ENCODE data around the gene GPR52. TPM values are rescaled to one million over a fixed set of nuclear protein-coding genes. Genes with fewer than 3 reads are reported as not detected.

Gene GPR52
- total and polyA plus RNA-seq, 7 donors = 0.28 to 2.5 (median 1.5) TPM; not detected in 2

DNA sequence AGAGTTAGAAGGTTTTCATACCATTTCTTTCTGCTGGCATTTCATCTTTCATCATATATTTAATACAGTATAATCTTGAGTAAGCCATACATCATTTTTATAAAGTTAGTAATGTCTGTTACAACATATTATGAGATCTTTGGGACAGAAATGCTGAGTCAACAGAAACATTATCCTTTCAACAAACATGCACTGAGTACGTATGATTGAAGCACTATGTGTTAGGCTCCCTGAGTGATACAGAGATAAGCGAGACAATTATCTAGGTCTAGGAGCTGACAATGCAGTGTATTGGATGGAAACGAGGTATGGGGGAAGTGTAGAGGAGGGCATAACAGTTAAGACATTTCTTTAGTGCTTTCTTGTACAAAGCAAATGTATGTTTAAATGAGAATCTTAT is 19.7 kb upstream of the GPR52 start:
- WGBS, 2 donors = 78 to 87% methylated on average over 3 of the region's 3 CpGs
- TF ChIP-seq POLR2A (IDR thresholded peaks at IDR 0.05) (no peak), EP300 (IDR thresholded peaks at IDR 0.05) (no peak), POLR2AphosphoS5 (IDR thresholded peaks at IDR 0.05) (no peak)
- TF ChIP-seq, protein P1, sequence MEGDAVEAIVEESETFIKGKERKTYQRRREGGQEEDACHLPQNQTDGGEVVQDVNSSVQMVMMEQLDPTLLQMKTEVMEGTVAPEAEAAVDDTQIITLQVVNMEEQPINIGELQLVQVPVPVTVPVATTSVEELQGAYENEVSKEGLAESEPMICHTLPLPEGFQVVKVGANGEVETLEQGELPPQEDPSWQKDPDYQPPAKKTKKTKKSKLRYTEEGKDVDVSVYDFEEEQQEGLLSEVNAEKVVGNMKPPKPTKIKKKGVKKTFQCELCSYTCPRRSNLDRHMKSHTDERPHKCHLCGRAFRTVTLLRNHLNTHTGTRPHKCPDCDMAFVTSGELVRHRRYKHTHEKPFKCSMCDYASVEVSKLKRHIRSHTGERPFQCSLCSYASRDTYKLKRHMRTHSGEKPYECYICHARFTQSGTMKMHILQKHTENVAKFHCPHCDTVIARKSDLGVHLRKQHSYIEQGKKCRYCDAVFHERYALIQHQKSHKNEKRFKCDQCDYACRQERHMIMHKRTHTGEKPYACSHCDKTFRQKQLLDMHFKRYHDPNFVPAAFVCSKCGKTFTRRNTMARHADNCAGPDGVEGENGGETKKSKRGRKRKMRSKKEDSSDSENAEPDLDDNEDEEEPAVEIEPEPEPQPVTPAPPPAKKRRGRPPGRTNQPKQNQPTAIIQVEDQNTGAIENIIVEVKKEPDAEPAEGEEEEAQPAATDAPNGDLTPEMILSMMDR (IDR thresholded peaks at IDR 0.05) = no peak
- no peaks in the 10 kb centered on the region for H3K36me3 ChIP-seq
- no peaks in the 10 kb centered on the region for H3K9me3 ChIP-seq
- H3K4me3 ChIP-seq = no peak overlapping the region
- H3K27me3 ChIP-seq = no peaks in the 10 kb centered on the region
- no peaks in the 10 kb centered on the region for H3K4me1 ChIP-seq
- H3K27ac ChIP-seq = no peak overlapping the region
- DNase-seq = no peak
- intact Hi-C loops (cut with DNase I) = no loop called here

GRCh38 chr1:174428739-174429138 is 19.0 kb upstream of the GPR52 start:
- no peak for DNase-seq
- intact Hi-C loops (cut with DNase I) = no loop called here
- Histone ChIP-seq H3K36me3 (no peaks in the 10 kb centered on the region), H3K27ac (no peak overlapping the region), H3K27me3 (no peaks in the 10 kb centered on the region), H3K4me1 (no peaks in the 10 kb centered on the region), H3K9me3 (no peaks in the 10 kb centered on the region), H3K4me3 (no peak overlapping the region)
- TF ChIP-seq EP300 (IDR thresholded peaks at IDR 0.05) = no peak
- TF ChIP-seq, protein P1 (IDR thresholded peaks at IDR 0.05) = no peak
- TF ChIP-seq POLR2A (IDR thresholded peaks at IDR 0.05) = no peak
- TF ChIP-seq POLR2AphosphoS5 (IDR thresholded peaks at IDR 0.05) = no peak

DNA sequence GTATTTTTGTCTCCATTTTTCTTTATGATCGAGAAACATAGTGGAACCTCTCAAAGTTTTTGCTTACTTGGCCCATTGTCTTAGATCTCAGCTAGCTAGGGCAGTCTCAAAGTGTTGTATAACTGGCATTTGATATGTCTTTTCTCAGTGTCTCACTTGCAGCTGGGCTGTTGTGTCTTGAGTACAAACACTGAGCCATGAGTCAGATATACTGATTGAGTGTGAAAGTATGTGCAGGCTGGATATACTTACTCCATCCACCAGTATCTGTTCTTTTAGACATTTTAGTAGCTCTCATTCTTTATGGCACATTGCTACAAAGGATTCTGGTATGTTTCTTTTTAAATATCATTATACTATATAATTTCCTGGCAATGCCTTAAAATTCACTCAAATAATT is 14.3 kb upstream of the GPR52 start:
- Histone ChIP-seq H3K4me3 (no peak overlapping the region), H3K27ac (no peak overlapping the region), H3K36me3 (no peaks in the 10 kb centered on the region), H3K4me1 (no peaks in the 10 kb centered on the region), H3K9me3 (no peaks in the 10 kb centered on the region), H3K27me3 (no peaks in the 10 kb centered on the region)
- WGBS, 2 donors = 96% methylated on average over 1 of the region's 1 CpG
- no peak for DNase-seq
- TF ChIP-seq POLR2AphosphoS5 (IDR thresholded peaks at IDR 0.05) = no peak
- TF ChIP-seq POLR2A (IDR thresholded peaks at IDR 0.05) = no peak
- TF ChIP-seq, protein P1 (IDR thresholded peaks at IDR 0.05) = no peak
- no peak for TF ChIP-seq EP300 (IDR thresholded peaks at IDR 0.05)
- intact Hi-C loops (cut with DNase I) = no loop called here

DNA sequence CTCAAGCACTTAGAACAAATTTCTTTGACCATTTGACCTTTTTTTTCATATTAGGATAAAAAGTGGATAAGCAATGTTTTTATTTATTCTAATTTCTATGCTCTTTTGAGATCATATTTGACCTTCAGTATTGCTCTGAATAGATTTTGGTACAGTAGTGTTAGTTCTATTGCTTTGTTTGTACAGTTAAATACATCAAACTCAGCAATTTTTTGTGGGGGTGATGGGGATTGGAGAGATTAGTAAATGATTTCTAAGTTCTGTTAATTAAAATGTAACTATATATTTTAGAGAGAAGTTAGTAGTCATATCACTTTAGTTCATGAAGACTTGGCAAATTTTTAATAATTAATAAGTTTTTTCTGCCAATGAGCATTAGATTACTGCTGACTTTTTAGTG is 2.4 kb upstream of the GPR52 start:
- Histone ChIP-seq H3K4me3 (no peak overlapping the region), H3K27me3 (no peaks in the 10 kb centered on the region), H3K36me3 (no peaks in the 10 kb centered on the region), H3K9me3 (no peaks in the 10 kb centered on the region), H3K4me1 (peaks cover 0 to 15% (median 12%) of the 10 kb centered on the region in 4 donors), H3K27ac (no peak overlapping the region)
- TF ChIP-seq EP300 (IDR thresholded peaks at IDR 0.05) (no peak), POLR2AphosphoS5 (IDR thresholded peaks at IDR 0.05) (no peak)
- TF ChIP-seq, protein P1 (IDR thresholded peaks at IDR 0.05) = no peak
- DNase-seq = no peak
- intact Hi-C loops (cut with DNase I) = no loop called here

DNA sequence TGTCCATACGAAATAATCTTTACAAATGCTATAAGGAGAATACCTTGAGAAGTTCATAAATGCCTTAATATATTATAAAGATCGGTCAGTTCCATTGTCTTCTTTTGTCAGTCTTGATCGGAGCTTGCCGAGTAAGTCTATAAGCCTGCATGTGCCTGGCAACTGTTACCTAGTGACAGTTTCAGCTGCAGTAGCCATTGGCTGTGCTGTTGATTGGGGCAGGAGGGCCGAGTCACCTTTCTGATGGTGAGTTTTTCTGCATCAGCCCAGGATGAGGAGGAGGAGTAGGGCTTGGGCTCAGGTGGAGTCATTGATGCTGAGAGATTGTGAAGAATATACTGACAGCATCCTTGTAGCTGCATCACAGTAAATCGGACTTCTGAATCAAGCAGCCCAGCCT is 1.9 kb upstream of the GPR52 start:
- no peaks in the 10 kb centered on the region for H3K9me3 ChIP-seq
- H3K4me3 ChIP-seq = no peak overlapping the region
- 93 to 95% methylated on average over 6 of the region's 6 CpGs for WGBS, 2 donors
- no peak overlapping the region for H3K27ac ChIP-seq
- H3K36me3 ChIP-seq = no peaks in the 10 kb centered on the region
- no peak for DNase-seq
- H3K27me3 ChIP-seq = no peaks in the 10 kb centered on the region
- intact Hi-C loops (cut with DNase I) = no loop called here
- TF ChIP-seq POLR2AphosphoS5 (IDR thresholded peaks at IDR 0.05) = no peak
- TF ChIP-seq EP300 (IDR thresholded peaks at IDR 0.05) = no peak
- no peak for TF ChIP-seq POLR2A (IDR thresholded peaks at IDR 0.05)
- TF ChIP-seq, protein P1 (IDR thresholded peaks at IDR 0.05) = no peak
- H3K4me1 ChIP-seq = peaks cover 0 to 15% (median 12%) of the 10 kb centered on the region in 4 donors
